ENCODE data around the gene FLNA.

DNA sequence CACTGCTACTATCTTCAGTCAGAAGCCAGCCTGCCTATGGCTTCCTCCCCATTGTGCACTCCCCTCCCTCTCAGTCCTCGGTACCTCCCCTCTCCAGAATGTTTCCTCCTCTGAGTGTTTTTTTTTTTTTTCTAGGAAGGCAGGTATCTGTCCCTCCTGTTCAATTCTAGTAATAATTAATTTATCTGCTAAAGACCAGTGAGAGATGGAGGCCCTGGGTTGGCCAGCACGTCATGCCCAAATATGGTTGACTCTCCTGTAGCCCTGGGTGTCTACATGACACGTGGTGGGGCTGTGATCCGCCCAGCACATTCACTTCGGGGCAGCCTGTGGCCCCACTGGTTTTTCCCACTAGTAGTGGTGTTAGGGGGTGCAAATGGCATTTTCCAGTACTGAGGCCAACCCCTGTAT is 1.8 kb downstream of the FLNA start:
- TF ChIP-seq, protein P1, sequence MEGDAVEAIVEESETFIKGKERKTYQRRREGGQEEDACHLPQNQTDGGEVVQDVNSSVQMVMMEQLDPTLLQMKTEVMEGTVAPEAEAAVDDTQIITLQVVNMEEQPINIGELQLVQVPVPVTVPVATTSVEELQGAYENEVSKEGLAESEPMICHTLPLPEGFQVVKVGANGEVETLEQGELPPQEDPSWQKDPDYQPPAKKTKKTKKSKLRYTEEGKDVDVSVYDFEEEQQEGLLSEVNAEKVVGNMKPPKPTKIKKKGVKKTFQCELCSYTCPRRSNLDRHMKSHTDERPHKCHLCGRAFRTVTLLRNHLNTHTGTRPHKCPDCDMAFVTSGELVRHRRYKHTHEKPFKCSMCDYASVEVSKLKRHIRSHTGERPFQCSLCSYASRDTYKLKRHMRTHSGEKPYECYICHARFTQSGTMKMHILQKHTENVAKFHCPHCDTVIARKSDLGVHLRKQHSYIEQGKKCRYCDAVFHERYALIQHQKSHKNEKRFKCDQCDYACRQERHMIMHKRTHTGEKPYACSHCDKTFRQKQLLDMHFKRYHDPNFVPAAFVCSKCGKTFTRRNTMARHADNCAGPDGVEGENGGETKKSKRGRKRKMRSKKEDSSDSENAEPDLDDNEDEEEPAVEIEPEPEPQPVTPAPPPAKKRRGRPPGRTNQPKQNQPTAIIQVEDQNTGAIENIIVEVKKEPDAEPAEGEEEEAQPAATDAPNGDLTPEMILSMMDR (IDR thresholded peaks at IDR 0.05; ENCODE audit: insufficient read depth, low read depth, low read length), result no peak
- no peak for TF ChIP-seq EZH2 (IDR thresholded peaks at IDR 0.05; ENCODE audit: insufficient read depth, low read length)

Measured in astrocyte (in vitro differentiated cells and primary cell).